NCI-H1417 (cell line): ENCODE measurements around the gene KARS1.
"Not testable (repeated sequence)": the region's sequence is repeated elsewhere in the genome, so short reads cannot be mapped to it uniquely, and the experiment has no call there.

Experiments
- DNase-seq, 3 experiments: peaks; one replicate each; lab custom pipeline; 2025; lab: John Stamatoyannopoulos, UW

Gene KARS1

DNA sequence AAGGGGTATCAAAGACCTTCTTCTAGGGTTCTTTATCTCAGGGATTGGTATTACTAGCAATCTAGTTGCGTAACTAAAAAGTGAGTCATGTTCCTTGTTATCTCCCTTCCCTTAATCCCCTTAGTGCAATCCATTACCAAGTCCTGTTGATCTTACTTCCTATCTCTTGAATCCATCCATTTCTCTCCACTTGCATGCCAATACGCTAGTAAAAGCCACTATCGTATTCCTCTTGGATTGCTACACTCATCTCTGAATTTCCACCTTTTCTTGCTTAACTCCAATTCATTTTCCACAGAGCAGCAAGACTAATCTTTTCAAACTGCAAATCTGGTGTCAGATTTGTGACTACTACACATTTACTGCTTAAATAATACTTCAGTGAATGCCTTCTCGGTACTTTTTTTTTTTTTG lies 22.5 kb downstream of the KARS1 start:
- DNase-seq: no peak

DNA sequence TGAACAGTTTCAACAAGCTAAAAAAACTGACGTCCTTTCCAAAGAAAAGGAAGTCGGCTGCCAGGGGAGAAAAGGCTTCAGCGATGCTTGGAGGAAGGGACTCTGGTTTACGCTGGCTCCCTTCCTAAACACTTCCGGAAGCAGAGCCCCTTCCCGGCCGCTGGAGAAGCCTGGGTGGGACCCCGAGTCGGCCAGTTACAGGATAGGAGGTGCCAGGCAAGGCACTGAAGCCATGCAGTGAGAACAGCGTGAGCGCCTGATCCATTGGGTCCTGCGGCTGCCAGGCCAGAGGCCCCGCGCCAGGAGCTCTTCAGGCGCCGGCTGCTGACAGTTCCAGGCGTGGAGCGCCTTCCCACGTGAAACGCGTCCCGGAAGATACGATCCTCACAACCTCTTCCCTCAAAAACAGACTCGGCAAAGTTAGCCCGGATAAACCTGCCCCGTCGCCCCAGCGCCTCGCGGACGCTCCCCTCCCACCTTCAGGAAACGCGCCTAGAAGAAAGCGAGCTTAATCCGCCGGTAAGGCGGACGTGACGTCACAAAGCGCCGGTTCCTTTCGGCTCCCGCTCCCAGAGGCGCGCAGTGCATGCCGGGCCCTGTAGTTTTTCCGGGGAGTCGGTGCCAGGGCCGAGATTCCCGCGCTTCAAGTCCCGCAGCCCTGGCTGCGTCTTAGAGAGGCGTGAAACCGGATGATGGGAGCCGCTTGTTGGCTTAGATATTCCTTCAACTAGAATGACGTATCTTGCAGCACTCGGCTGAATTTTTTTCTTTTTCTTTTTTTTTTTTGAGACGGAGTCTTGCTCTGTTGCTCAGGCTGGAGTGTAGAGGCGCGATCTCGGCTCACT lies 24.5 kb downstream of the KARS1 start, which contains the start of gene ADAT1:
TSS of gene ADAT1 (minus strand) at position 521 of the 845 bp plus-strand sequence. CDS start 2,482 bp downstream, outside the sequence.
- DNase-seq: peak; percentile 91 to 98 (median 94)

GRCh38 chr16:75621170-75621477 lies 26.3 kb downstream of the KARS1 start:
- peak in 2 of 3 experiments; percentile 11 to 51 for DNase-seq

- DNase-seq: no peak
Observed at GRCh38 chr16:75620326-75621169, 26.9 kb downstream of the KARS1 start.

DNA sequence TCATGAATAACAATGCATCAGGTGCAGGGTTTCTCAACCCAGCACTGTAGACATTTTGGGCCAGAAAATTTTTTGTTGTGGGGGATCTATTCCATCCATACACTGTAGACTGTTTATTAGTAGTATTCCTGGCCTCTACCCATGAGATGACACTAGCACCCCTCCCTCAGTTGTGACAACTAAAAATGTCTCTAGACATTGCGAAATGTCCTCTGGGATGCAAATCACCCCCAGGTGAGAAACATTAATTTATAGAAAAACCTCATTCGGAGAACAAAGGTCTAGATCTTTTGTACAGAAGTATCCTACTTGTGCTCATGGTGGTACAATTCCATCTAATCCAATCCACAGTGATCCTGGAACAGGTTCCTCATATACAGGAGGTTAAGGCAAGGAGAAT lies 28.7 kb downstream of the KARS1 start:
- DNase-seq: no peak

DNA sequence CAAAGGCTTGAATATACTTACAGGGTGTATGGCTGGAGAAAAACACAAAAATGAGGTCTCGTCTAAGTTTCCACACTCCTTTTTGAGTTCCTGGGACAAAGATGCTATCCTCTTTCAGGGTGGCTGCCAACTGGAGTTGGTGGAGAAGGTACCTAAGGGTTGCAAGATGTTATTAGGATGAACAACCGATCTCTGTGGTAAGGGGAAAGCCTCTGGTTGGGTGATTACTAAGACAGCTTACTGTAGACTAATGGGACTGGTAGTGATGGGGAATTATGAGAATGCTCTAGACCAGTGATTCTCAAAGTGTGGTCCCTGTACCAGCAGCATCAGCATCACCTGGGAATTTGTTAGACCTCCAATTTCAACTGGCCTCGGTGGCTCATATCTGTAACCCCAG lies 30.3 kb downstream of the KARS1 start:
- DNase-seq: no peak

DNA sequence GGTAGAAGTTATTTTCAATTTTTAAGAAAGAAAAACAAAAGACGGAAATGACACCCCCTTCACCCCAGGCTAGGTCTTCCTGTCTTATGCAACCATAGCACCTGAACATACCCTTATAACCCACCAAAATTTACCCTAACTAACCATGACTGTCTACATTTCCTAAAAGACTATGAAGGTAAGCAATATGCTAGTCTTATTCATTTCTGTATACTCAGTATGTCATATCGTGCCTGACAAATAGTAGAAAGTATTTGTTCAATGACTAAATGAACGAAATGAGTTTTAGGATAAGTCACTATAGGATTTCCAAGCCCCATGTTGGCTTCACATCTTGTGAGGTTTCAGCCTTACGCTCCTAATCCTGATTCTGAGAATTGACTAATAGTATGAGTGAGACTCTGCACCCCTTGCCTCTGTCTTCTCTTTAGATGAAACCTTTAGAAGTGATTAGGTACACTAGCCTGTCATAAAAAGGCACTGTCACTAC lies 30.9 kb downstream of the KARS1 start:
- no peak for DNase-seq

DNA sequence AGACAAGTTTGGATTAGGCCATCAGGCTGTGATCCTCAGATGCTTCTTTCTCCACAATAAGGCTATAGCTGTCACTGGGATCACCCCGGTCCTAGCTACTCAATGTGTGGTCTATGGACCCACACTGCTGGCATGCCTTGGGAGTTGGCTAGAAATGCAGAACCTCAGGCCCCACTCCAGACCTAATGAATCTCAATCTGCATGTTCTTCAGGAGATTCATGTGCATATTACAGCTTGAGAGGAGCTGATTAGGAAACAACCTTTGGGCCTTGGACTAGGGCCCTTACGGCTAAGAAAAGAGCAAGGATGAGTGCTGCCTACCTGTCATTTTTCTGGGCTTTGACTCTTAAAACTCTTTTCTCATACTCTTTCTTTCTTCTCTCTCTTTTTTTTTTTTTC lies 31.8 kb downstream of the KARS1 start:
- DNase-seq: no peak

GRCh38 chr16:75614066-75614897 lies 33.2 kb downstream of the KARS1 start:
- DNase-seq: no peak

DNA sequence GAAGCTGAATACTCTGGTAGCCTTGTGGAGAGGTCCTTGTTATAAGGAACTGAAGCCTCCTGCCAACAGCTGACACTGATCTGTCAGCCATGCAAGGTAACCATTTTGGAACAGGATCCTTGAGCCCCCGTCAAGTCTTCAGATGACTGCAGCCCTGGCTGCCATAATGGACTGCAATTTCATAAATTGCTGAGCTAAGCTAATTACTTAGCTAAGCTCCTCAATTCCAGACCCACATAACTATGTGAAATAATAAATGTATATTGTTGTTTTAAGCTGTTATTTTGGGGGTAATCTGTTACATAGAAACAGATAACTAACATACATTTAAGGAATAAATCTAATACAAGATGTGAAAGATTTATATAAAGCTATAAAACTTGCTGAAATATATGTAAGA lies 41.0 kb downstream of the KARS1 start:
- DNase-seq: no peak

DNA sequence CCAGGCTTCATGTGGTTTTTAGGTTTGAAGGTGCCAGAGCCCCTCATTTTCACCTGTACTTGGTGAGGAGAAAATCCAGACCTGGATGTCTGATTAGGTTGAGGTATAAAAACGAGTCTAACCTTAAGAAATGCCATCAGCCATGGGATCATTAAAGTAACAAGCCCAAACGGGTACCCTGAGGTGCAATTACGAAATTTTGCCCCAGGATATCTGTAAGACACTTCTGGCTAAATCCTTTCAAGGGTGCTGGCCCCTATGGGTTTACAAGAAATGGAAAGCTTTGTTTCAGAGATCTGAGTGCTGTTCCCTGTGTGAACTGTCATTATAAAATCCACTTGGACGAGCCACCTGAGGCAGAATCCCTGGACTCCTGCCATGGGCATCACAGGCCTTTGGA lies 44.2 kb downstream of the KARS1 start:
- no peak for DNase-seq

- DNase-seq: no peak
Observed at GRCh38 chr16:75599452-75600277, 47.8 kb downstream of the KARS1 start.

DNA sequence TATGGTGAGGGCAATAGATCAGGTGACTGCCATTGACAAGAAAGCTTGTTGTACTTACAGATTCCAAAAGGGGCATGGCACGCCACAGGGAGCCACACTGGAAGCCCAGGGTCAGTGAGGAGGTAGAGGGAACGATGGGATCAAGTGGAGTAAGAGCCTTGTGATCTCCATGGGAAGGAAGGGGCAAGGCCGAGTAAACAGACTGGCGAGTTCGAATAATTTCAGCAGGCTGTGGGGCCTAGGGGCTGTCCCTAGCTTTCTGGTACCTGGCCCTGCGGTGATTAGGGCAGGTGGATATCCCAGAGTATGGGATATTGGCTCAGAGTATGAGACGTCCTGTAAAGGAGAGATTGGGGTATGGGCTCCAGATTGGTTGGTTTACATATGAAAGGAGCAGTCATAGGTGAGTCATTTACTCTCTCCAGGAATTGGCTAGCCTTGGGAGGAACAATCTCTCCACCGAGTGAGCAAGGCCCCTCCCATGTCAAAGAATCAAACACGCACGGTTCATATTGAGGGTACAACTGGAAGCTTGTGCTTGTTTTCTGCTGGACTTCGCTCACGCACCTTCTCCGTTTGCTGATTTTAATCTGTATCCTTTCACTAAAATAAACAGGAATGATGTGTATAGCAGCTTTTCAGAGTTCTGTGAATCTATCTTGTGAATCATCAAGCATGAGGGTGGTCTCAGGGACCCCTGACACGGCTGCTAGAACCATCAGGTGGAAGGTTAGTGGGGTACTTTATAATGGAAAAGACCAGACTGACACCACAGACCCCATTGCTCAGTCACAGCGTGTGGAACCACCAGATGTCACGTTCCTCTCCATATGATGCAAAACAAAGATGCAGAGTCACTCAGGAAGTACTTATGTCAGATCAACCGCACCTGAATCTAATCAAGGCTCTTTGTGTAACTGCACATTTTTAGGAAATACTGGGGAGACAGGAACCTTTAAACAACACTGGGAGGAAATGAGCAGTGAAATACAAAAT lies 53.3 kb downstream of the KARS1 start:
- peak in 2 of 3 experiments; percentile 64 to 88 for DNase-seq

DNA sequence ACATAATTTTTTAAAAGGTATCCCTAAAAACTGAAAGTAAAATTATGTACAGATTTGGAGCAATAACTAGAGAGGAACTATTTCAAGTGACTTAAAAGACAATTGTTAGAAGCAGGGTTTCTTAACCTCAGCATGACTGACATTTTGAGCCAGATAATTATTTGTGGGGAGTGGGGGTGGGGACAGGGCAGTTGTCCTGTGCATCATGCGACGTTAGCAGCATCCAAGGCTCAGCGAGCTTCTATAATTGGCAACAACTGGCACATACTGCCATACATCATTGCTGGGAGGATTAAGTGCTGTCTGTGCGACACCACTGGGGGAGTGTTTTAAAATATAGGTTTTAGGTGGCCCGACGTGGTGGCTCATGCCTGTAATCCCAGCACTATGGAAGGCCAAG lies 54.2 kb downstream of the KARS1 start:
- peak in 2 of 3 experiments; percentile 5 to 44 for DNase-seq

GRCh38 chr16:75591927-75592326 lies 55.5 kb downstream of the KARS1 start:
- DNase-seq: not testable (repeated sequence)

DNA sequence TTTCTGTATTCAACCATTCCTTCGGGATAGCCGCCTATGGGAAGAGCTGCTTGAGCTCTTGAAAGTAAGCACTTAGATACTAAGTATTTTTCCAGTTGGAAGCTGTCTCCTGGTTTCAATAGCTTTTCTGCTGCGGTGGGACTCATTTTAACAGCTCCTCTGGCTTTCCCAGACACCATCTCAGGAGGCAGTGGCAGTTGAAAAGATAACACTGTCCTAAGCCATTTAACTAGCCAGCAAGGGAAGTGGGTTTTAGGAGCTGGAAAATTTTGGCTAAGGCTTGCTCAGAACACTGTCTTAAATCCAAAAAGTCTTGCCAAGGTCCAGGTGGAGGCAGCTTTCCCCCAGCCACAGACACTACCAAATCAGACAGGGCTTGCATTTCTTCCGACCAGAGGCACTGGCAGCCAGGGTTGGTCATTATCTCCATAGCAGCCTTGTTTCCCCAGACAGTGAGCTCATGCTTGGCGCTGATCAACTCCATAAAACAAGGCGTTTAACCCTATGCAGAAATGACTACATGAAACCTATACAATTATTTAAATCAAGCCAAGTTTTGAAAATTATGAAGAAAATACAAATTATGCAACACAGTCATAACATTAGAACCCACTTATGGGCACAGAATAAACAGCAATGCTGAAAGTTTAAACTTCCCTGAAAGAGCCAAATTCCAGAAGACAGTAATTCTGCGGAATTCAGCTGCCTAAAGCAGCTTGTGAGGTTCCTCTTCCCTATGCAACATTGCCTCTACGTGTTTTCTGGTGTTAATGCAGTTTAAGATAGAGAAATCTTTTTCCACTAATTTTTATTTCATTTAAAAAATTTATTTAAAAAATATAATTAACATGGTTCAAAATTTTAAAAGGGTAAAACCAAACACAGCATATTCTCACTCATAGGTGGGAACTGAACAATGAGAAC lies 56.3 kb downstream of the KARS1 start:
- no peak for DNase-seq

GRCh38 chr16:75589306-75589705 lies 58.2 kb downstream of the KARS1 start:
- no peak for DNase-seq

DNA sequence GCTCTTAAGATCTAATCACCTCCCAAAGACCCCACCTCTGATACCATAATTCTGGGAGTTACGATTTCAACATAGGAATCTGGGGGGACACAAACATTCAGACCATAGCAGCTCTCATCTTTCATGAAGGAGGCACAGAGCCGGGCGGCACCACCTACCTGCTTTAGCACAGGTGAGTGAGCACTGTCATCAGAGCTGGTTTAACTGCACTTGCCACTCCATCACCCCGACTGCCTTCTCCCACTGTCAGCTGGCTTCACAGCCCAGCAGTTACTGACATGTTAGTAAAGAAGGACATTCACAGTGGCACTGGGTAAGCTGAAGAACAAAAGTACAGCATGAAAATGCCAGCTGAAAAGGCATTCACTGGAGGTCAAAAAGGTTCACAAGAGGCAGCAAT lies 58.7 kb downstream of the KARS1 start:
- no peak for DNase-seq

- DNase-seq: no peak
Observed at GRCh38 chr16:75584108-75584507, 63.4 kb downstream of the KARS1 start.
